HUES6 (cell line): ENCODE data around the gene IFI30.
A peak's percentile ranks its signal among the peaks of the same experiment; 100 is the strongest.
"Not testable (repeated sequence)": the region's sequence is repeated elsewhere in the genome, so short reads cannot be mapped to it uniquely, and the experiment has no call there.

ENCODE experiments used
- H3K27ac ChIP-seq: 2 replicates; pipeline ENCODE4 v1.7.0; 2013; ENCODE audit warnings: low read depth, mild to moderate bottlenecking, low read length, inconsistent platforms
- H3K27me3 ChIP-seq: 2 replicates; pipeline ENCODE4 v1.6.1; 2013; ENCODE audit warnings: low read length; ENCODE audit not compliant: control insufficient read depth, insufficient read depth
- H3K36me3 ChIP-seq: 2 replicates; pipeline ENCODE4 v1.6.1; 2013; ENCODE audit warnings: low read length; ENCODE audit not compliant: control insufficient read depth, insufficient read depth
- H3K4me1 ChIP-seq: 2 replicates; pipeline ENCODE4 v1.6.1; 2013; ENCODE audit warnings: low read length; ENCODE audit not compliant: control insufficient read depth, insufficient read depth
- H3K4me3 ChIP-seq: 2 replicates; pipeline ENCODE4 v1.5.1; 2013; ENCODE audit warnings: low read depth, low read length
- H3K9ac ChIP-seq: one replicate; pipeline ENCODE4 v1.6.1; 2013; ENCODE audit warnings: mild to moderate bottlenecking, low read length
- H3K9me3 ChIP-seq: 2 replicates; pipeline ENCODE4 v1.6.1; 2013; ENCODE audit warnings: low read depth, low read length; ENCODE audit not compliant: control insufficient read depth, insufficient read depth

Gene IFI30

GRCh38 chr19:18153556-18154134, 20.0 kb upstream of the IFI30 start:
- Histone ChIP-seq H3K36me3 (peaks cover 12% of the 10 kb centered on the region), H3K27ac (peak overlapping the region; percentile 76), H3K4me3 (peak overlapping the region; percentile 86), H3K9ac (peak overlapping the region; percentile 88), H3K27me3 (no peaks in the 10 kb centered on the region), H3K9me3 (no peaks in the 10 kb centered on the region), H3K4me1 (peaks cover 19% of the 10 kb centered on the region)

- H3K9ac ChIP-seq: no peak overlapping the region
- H3K36me3 ChIP-seq: peaks cover 12% of the 10 kb centered on the region
- peaks cover 19% of the 10 kb centered on the region for H3K4me1 ChIP-seq
- H3K27me3 ChIP-seq: no peaks in the 10 kb centered on the region
- H3K27ac ChIP-seq: no peak overlapping the region
- H3K9me3 ChIP-seq: no peaks in the 10 kb centered on the region
- no peak overlapping the region for H3K4me3 ChIP-seq
Measured at GRCh38 chr19:18155095-18156087, 18.2 kb upstream of the IFI30 start.

- H3K4me3 ChIP-seq: no peak overlapping the region
- H3K36me3 ChIP-seq: peaks cover 12% of the 10 kb centered on the region
- H3K27me3 ChIP-seq: no peaks in the 10 kb centered on the region
- no peak overlapping the region for H3K27ac ChIP-seq
- no peak overlapping the region for H3K9ac ChIP-seq
- no peaks in the 10 kb centered on the region for H3K9me3 ChIP-seq
- peaks cover 22% of the 10 kb centered on the region for H3K4me1 ChIP-seq
Measured at GRCh38 chr19:18156268-18156667, 17.3 kb upstream of the IFI30 start.

- H3K36me3 ChIP-seq: peaks cover 15% of the 10 kb centered on the region
- no peaks in the 10 kb centered on the region for H3K9me3 ChIP-seq
- H3K4me3 ChIP-seq: no peak overlapping the region
- H3K27ac ChIP-seq: no peak overlapping the region
- H3K4me1 ChIP-seq: peaks cover 20% of the 10 kb centered on the region
- H3K9ac ChIP-seq: no peak overlapping the region
- no peaks in the 10 kb centered on the region for H3K27me3 ChIP-seq
Measured at GRCh38 chr19:18156841-18157464, 16.7 kb upstream of the IFI30 start.

GRCh38 chr19:18157465-18158063, 16.0 kb upstream of the IFI30 start:
- Histone ChIP-seq H3K9ac (no peak overlapping the region), H3K36me3 (peaks cover 20% of the 10 kb centered on the region), H3K27ac (no peak overlapping the region), H3K9me3 (no peaks in the 10 kb centered on the region), H3K4me1 (peaks cover 20% of the 10 kb centered on the region), H3K27me3 (no peaks in the 10 kb centered on the region), H3K4me3 (no peak overlapping the region)

- H3K9me3 ChIP-seq: no peaks in the 10 kb centered on the region
- no peak overlapping the region for H3K27ac ChIP-seq
- peaks cover 20% of the 10 kb centered on the region for H3K4me1 ChIP-seq
- H3K4me3 ChIP-seq: no peak overlapping the region
- peaks cover 29% of the 10 kb centered on the region for H3K36me3 ChIP-seq
- H3K27me3 ChIP-seq: no peaks in the 10 kb centered on the region
- no peak overlapping the region for H3K9ac ChIP-seq
Measured at GRCh38 chr19:18158467-18158866, 15.1 kb upstream of the IFI30 start.

GRCh38 chr19:18159059-18159616, 14.5 kb upstream of the IFI30 start:
- Histone ChIP-seq H3K36me3 (peaks cover 32% of the 10 kb centered on the region), H3K4me1 (peaks cover 19% of the 10 kb centered on the region)
- H3K9me3 ChIP-seq, H3K9ac ChIP-seq, H3K4me3 ChIP-seq, H3K27ac ChIP-seq, H3K27me3 ChIP-seq: not testable (repeated sequence)

- H3K9me3 ChIP-seq: no peaks in the 10 kb centered on the region
- H3K9ac ChIP-seq: no peak overlapping the region
- H3K4me3 ChIP-seq: no peak overlapping the region
- peaks cover 35% of the 10 kb centered on the region for H3K36me3 ChIP-seq
- peaks cover 15% of the 10 kb centered on the region for H3K4me1 ChIP-seq
- H3K27me3 ChIP-seq: no peaks in the 10 kb centered on the region
- no peak overlapping the region for H3K27ac ChIP-seq
Measured at GRCh38 chr19:18159810-18160209, 13.8 kb upstream of the IFI30 start.

GRCh38 chr19:18160493-18160970, 13.1 kb upstream of the IFI30 start:
- Histone ChIP-seq H3K27ac (no peak overlapping the region), H3K9me3 (no peaks in the 10 kb centered on the region), H3K36me3 (peaks cover 34% of the 10 kb centered on the region), H3K9ac (no peak overlapping the region), H3K4me3 (0 out of 2 replicates have a peak overlapping the region, but pooled peaks have one; percentile 15), H3K27me3 (no peaks in the 10 kb centered on the region), H3K4me1 (peaks cover 15% of the 10 kb centered on the region)

- Histone ChIP-seq H3K4me3 (peak overlapping the region; percentile 23), H3K27ac (no peak overlapping the region), H3K9me3 (no peaks in the 10 kb centered on the region), H3K36me3 (peaks cover 36% of the 10 kb centered on the region), H3K27me3 (no peaks in the 10 kb centered on the region), H3K4me1 (peaks cover 15% of the 10 kb centered on the region), H3K9ac (no peak overlapping the region)
Measured at GRCh38 chr19:18160971-18161635, 12.5 kb upstream of the IFI30 start.
